ENCODE results near the gene ARHGEF1.
A peak's percentile ranks its signal among the peaks of the same experiment; 100 is the strongest.

The ARHGEF1 gene

GRCh38 chr19:41882568-41883462, at the start of gene ARHGEF1:
TSS of gene ARHGEF1 (plus strand) at chr19:41883184. CDS start at chr19:41888083, 4,899 bp downstream.
- peak in 1 of 2 donors; percentile 35 for DNase-seq (ENCODE audit: low read depth in 2 of 2)

DNA sequence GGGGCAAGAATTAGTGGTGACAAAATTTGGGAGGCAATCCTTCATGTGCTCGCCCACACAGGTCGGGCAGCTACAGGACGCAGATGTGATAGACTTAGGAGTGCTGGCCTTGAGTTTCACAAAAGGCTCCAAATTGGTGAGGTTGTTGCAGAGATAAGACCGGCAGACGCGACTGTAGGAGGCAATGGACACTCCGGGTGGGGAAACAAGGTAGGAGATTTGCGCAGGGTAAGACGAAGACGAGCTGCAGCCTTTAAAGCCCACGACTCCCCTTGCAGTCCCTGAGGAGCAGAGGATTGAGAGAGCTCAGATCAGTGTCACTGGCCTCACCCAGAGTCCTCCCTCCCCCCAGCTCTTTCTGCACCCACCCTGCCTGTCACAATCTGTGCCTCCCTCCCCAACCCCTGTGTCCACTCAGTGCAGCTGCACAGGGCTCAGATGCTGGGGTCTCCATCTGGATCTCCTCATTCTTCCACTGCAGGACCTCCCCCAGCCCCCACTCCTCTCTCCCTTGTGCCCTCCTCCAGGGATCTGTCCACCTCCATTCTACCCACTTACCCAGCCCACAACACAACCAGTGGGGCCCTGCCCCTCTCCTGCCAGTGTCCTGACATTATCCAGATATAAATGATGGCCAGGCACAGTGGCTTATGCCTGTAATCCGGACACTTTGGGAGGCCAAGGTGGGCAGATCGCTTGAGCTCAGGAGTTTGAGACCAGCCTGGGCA, 44.8 kb upstream of the ARHGEF1 start:
- no peak for DNase-seq (ENCODE audit: low read depth in 2 of 2)

- no peak for DNase-seq (ENCODE audit: low read depth in 2 of 2)
Measured at GRCh38 chr19:41839211-41839610, 43.8 kb upstream of the ARHGEF1 start.

DNA sequence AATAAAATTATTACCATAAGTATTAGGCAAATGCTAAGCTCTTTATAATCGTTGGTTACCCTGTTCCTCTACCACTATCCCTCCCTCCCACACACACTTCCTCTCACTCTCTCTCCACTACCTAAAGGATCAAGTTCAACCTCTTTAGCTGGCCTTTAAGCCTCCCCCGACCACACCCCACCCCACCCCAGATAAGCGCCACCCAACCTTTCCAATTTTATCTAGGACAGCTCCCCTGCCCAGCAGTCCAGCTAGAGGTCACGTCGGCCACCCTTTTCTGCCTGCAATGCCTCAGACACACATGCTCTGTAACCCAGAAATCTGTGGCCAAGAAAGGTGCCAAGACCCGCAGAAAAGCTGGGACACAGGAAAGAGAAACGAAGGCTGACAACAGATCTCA, 39.6 kb upstream of the ARHGEF1 start:
- DNase-seq (ENCODE audit: low read depth in 2 of 2), result no peak

DNA sequence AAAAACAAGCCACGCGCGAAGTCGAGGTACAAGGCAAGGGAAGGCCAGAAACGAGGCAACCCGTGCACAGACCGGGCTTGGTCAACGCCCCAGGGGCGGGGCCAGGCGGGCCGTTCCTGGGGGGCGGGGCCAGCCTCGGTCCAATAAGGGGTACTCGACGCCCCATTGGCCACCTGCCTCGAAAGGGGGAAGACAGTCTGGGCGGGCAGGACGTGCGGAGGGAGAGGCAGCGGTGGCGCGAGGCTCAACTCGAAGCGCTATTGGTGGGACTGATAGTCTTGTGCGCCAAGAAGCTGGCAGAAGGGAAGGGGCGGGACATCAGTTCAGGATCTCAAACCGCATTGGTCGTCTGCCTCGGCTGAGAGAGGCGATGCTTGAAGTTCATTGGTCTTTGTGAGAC, 38.4 kb upstream of the ARHGEF1 start, which contains the start of gene LYPD4:
LYPD4 (minus strand) TSS at position 83 of the 400 bp plus-strand sequence. CDS start 5,398 bp downstream, outside the sequence.
- no peak for DNase-seq (ENCODE audit: low read depth in 2 of 2)

- DNase-seq (ENCODE audit: low read depth in 2 of 2), result no peak
Measured at GRCh38 chr19:41845001-41845050, 38.2 kb upstream of the ARHGEF1 start, which contains the start of gene DMRTC2. TSS of gene DMRTC2 (plus strand) at chr19:41845042. CDS start at chr19:41847429, 2,387 bp downstream.

- DNase-seq (ENCODE audit: low read depth in 2 of 2), result no peak
Measured at GRCh38 chr19:41845051-41845590, 37.9 kb upstream of the ARHGEF1 start.

- no peak for DNase-seq (ENCODE audit: low read depth in 2 of 2)
Measured at GRCh38 chr19:41847351-41848105, 35.5 kb upstream of the ARHGEF1 start.

GRCh38 chr19:41848666-41849065, 34.3 kb upstream of the ARHGEF1 start:
- DNase-seq (ENCODE audit: low read depth in 2 of 2), result no peak

DNA sequence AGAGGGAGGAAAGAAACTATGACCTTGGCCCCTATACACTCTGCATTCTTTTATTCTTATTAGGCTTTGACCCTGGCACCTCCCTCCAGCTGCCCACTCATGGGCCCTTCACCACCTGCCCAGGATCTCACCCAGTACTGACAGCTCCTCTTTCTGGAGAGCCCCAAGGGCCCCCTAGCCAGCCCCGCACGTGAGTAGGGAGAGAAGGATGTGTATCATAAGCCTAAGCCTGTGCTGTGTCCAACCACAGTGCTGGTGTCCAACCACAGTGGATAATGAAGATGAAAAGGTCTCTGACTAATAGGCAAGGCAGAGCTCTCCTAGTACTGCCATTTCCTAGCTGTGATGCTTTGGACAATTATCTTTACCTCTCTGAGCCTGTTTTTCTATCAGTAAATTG, 33.9 kb upstream of the ARHGEF1 start:
- no peak for DNase-seq (ENCODE audit: low read depth in 2 of 2)

DNA sequence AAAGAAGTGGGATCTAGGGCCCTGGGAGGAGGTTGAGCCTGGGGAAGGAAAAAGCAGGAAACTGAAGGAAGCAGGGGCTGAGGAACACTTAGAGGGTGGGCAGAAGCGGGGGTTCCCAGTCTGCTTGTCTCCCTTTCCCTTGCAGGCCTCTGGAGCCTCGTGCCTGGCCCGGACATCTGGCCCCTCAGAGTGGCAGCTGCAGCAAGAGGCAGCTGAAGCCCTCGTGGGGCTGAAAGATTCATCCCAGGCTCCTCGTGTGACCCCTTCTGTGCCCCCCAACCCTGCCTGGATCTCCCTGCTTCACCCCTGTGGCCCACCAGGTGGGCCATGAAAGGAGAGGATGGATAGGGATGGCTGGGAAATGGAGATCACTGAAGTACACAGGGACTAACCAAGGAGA, 32.6 kb upstream of the ARHGEF1 start:
- DNase-seq (ENCODE audit: low read depth in 2 of 2), result no peak

- no peak for DNase-seq (ENCODE audit: low read depth in 2 of 2)
Measured at GRCh38 chr19:41851456-41851855, 31.5 kb upstream of the ARHGEF1 start.

- no peak for DNase-seq (ENCODE audit: low read depth in 2 of 2)
Measured at GRCh38 chr19:41853344-41853743, 29.6 kb upstream of the ARHGEF1 start.

- no peak for DNase-seq (ENCODE audit: low read depth in 2 of 2)
Measured at GRCh38 chr19:41853768-41854167, 29.2 kb upstream of the ARHGEF1 start.

DNA sequence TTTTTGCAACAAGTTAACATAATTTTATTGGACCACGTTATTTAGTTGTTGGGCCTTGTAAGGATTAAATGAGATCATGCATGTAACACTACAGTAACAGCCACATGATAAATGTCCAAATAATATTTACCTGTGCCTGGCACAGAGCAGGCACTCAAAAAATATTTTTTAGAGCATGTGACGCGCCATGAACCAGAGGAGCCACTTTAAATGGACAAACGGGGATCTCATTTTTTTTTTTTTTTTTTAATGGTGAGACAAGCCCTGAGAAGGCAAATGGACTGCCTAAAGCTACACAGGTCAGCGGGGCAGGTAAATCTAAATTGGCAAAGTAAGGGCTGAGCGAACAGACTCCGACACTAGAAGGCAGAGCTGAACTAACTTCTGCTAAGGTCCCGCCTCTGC, 23.8 kb upstream of the ARHGEF1 start:
- no peak for DNase-seq (ENCODE audit: low read depth in 2 of 2)

DNA sequence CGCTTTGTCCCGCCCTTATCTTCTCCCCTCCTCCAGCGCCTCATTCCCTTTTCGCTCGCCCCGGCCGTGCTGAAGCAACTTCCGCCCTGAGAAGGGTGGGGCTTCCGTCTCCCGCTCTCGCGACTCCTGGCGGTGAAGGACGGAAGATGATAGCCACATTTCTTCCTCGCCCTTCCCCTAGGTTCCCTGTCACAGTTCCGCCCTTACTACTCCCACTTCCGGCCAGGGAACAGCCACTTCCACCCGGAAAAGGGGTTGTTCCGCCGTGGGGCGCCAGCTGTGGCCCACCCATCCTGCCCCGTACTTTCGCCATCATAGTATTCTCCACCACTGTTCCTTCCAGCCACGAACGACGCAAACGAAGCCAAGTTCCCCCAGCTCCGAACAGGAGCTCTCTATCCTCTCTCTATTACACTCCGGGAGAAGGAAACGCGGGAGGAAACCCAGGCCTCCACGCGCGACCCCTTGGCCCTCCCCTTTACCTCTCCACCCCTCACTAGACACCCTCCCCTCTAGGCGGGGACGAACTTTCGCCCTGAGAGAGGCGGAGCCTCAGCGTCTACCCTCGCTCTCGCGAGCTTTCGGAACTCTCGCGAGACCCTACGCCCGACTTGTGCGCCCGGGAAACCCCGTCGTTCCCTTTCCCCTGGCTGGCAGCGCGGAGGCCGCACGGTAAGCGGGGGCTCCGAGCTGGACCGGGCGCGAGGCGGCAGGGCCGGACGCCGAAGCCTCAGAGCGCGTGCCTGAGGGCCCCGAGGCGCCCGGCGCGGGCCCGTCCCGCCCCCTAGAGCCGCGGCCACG, 23.2 kb upstream of the ARHGEF1 start, which contains the start of gene RPS19:
RPS19 (plus strand) TSS at position 638 of the 801 bp plus-strand sequence. CDS start 520 bp downstream, outside the sequence.
- DNase-seq (ENCODE audit: low read depth in 2 of 2), result peak; percentile 96 to 97

GRCh38 chr19:41860419-41861115, 22.4 kb upstream of the ARHGEF1 start:
- no peak for DNase-seq (ENCODE audit: low read depth in 2 of 2)

GRCh38 chr19:41861116-41861768, 21.7 kb upstream of the ARHGEF1 start:
- DNase-seq (ENCODE audit: low read depth in 2 of 2), result no peak

DNA sequence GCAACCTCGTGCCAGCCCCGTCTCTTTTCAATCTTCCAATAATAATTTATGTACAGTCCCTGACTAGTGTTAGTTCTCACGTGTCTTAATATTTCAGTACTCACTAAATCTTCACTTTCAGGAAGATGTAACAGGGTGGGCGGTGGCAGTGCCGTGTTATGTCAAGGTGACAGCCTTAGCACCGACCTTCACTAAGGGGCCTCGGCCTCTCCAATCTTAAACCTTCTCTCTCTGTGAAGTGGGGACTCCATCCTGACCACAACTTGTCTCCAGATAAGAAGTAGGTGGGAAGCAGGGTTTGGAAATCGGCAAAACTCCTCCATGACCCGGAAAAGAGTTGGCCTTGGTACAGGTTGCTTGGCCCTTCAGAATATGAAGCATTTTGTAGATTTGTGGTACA, 21.1 kb upstream of the ARHGEF1 start:
- DNase-seq (ENCODE audit: low read depth in 2 of 2), result no peak

DNA sequence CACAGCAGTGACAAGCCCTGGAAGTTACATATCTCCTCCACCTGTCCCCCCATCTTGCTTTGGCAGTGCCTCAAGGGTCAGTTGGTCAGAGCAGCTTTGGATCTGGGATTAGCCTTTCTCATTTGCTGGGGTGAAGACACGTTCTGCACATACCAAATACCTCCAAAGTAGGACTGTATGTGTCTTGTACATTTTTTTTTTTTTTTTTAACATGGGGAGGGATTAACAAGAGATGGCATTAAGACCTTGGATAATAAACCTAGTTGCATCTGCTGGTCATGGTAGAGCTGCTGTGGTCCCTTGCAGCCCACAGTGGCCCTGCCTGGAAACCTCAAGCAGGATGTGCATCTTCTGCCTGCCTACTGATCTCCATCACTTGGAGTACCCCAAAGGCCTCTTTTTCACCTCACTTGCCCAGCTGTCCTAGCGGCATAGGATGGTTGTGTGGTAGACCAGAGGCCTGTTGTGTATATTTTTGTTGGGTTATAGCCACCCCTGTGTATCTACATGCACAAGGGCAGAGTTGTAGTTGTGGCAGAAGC, 20.5 kb upstream of the ARHGEF1 start:
- no peak for DNase-seq (ENCODE audit: low read depth in 2 of 2)

Measured in activated CD8-positive, alpha-beta memory T cell treated with anti-CD3 and anti-CD28 coated beads for 4 hours (primary cell).